T-helper 1 cell treated with Interleukin-12 subunit alpha and Interleukin-12 subunit beta and Interleukin-4 antibody, amounts not matched to agents 30 μg/mL and 1 μg/mL, for 36 hours (primary cell): ENCODE data around the gene PRKAR1A.
A peak's percentile ranks its signal among the peaks of the same experiment; 100 is the strongest.
"Not testable (repeated sequence)": the region's sequence is repeated elsewhere in the genome, so short reads cannot be mapped to it uniquely, and the experiment has no call there.

Experiments
- H3K27ac Mint-ChIP-seq: one replicate; pipeline ENCODE4 v1.8.0; 2021; ENCODE audit warnings: mild to moderate bottlenecking, mixed read lengths
- H3K27me3 Mint-ChIP-seq: one replicate; pipeline ENCODE4 v1.8.0; 2021; ENCODE audit warnings: low read depth, mixed read lengths
- H3K36me3 Mint-ChIP-seq: one replicate; pipeline ENCODE4 v1.8.0; 2021; ENCODE audit warnings: low read depth, mixed read lengths
- H3K4me1 Mint-ChIP-seq: one replicate; pipeline ENCODE4 v1.8.0; 2021; ENCODE audit warnings: low read depth, mixed read lengths
- H3K4me3 Mint-ChIP-seq: one replicate; pipeline ENCODE4 v1.8.0; 2021; ENCODE audit warnings: mild to moderate bottlenecking, moderate library complexity, mixed read lengths
- H3K9me3 Mint-ChIP-seq: one replicate; pipeline ENCODE4 v1.8.0; 2021; ENCODE audit warnings: mixed read lengths

Gene PRKAR1A

GRCh38 chr17:68498479-68499326, 13.5 kb upstream of the PRKAR1A start:
- peaks cover 26% of the 10 kb centered on the region for H3K4me1 Mint-ChIP-seq
- H3K4me3 Mint-ChIP-seq: peak overlapping the region; percentile 15
- no peaks in the 10 kb centered on the region for H3K9me3 Mint-ChIP-seq
- peaks cover 5% of the 10 kb centered on the region for H3K36me3 Mint-ChIP-seq
- H3K27me3 Mint-ChIP-seq: peaks cover 3% of the 10 kb centered on the region
- peak overlapping the region; percentile 87 for H3K27ac Mint-ChIP-seq

- peaks cover 26% of the 10 kb centered on the region for H3K4me1 Mint-ChIP-seq
- peaks cover 3% of the 10 kb centered on the region for H3K27me3 Mint-ChIP-seq
- peaks cover 5% of the 10 kb centered on the region for H3K36me3 Mint-ChIP-seq
- no peak overlapping the region for H3K27ac Mint-ChIP-seq
- no peak overlapping the region for H3K4me3 Mint-ChIP-seq
- H3K9me3 Mint-ChIP-seq: peaks cover 3% of the 10 kb centered on the region
Measured at GRCh38 chr17:68499587-68499986, 12.6 kb upstream of the PRKAR1A start.

DNA sequence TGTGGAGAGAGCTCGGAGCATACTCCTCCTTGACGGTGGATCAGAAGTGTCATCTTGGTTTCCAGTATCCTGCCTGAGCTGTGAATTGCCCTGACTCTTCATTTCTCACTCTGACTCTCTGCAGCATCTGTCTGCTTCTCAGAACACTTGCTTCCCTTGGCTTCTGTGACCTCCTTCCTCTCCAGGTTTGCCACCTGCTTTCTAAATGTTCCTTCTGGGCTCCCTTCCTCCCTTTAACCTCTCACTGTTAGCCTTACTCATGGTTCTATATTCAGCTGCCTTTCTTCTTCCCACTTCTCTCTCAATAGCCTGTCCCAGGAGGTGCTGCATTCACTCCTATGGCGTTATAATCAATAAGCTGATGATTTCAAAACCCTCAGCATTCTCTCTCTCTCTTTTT, 11.2 kb upstream of the PRKAR1A start:
- peaks cover 3% of the 10 kb centered on the region for H3K9me3 Mint-ChIP-seq
- peak overlapping the region; percentile 8 for H3K27ac Mint-ChIP-seq
- H3K27me3 Mint-ChIP-seq: peaks cover 3% of the 10 kb centered on the region
- peaks cover 5% of the 10 kb centered on the region for H3K36me3 Mint-ChIP-seq
- H3K4me1 Mint-ChIP-seq: peaks cover 26% of the 10 kb centered on the region
- no peak overlapping the region for H3K4me3 Mint-ChIP-seq

DNA sequence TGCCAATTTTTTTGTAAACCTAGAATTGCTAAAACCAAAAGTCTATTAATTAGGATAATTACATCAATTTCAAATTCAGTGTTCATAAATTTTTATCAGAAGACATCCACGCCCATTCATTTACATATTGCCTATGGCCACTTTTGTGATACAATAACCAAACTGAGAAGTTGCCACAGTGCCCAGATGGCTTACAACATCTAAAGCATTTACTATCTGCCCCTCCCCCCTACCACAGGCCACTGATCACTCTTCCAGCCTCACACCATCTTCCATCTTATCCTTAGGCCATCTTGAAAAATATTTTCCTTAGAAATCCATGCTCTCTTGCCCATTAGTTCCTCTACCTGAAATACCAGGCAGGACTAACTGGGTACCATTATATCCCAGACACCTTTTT, 6.3 kb upstream of the PRKAR1A start:
- Mint-ChIP-seq H3K27me3 (peaks cover 3% of the 10 kb centered on the region), H3K27ac (no peak overlapping the region), H3K36me3 (peaks cover 3% of the 10 kb centered on the region), H3K4me1 (peaks cover 35% of the 10 kb centered on the region), H3K4me3 (no peak overlapping the region), H3K9me3 (peaks cover 3% of the 10 kb centered on the region)

- Mint-ChIP-seq H3K4me3 (no peak overlapping the region), H3K27ac (no peak overlapping the region), H3K9me3 (peaks cover 3% of the 10 kb centered on the region), H3K4me1 (peaks cover 35% of the 10 kb centered on the region), H3K36me3 (no peaks in the 10 kb centered on the region), H3K27me3 (no peaks in the 10 kb centered on the region)
Measured at GRCh38 chr17:68507576-68507975, 4.7 kb upstream of the PRKAR1A start.

GRCh38 chr17:68509141-68510057, 2.8 kb upstream of the PRKAR1A start:
- peaks cover 5% of the 10 kb centered on the region for H3K36me3 Mint-ChIP-seq
- no peaks in the 10 kb centered on the region for H3K27me3 Mint-ChIP-seq
- H3K4me3 Mint-ChIP-seq: peak overlapping the region; percentile 45
- peaks cover 47% of the 10 kb centered on the region for H3K4me1 Mint-ChIP-seq
- peak overlapping the region; percentile 42 for H3K27ac Mint-ChIP-seq
- H3K9me3 Mint-ChIP-seq: peaks cover 1% of the 10 kb centered on the region

DNA sequence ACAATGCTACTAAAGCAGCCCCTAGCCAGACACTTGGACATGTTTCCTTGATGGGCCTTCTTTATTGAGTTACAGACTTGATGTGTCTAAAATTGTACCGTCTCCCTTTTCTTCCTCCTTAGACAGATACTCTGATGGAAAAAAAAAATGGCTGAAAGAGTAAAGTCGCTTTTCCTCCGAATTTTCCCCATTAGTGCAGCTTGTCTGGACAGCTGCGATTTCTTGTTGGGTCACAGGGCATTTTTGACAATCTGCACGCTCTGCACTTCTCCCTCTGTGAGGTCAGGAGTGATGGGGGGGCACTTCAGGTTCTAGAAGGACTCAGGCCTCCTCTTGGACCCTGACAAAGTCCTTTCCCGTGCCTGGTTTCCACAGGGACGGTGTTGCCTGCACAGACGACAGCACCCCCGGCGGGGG, 968 bp upstream of the PRKAR1A start:
- Mint-ChIP-seq H3K4me1 (peaks cover 59% of the 10 kb centered on the region), H3K36me3 (peaks cover 12% of the 10 kb centered on the region), H3K27ac (peak overlapping the region; percentile 70), H3K9me3 (no peaks in the 10 kb centered on the region), H3K27me3 (no peaks in the 10 kb centered on the region), H3K4me3 (peak overlapping the region; percentile 72)

GRCh38 chr17:68511671-68512246, 471 bp upstream of the PRKAR1A start:
- H3K27ac Mint-ChIP-seq: peak overlapping the region; percentile 100
- no peaks in the 10 kb centered on the region for H3K27me3 Mint-ChIP-seq
- peaks cover 15% of the 10 kb centered on the region for H3K36me3 Mint-ChIP-seq

DNA sequence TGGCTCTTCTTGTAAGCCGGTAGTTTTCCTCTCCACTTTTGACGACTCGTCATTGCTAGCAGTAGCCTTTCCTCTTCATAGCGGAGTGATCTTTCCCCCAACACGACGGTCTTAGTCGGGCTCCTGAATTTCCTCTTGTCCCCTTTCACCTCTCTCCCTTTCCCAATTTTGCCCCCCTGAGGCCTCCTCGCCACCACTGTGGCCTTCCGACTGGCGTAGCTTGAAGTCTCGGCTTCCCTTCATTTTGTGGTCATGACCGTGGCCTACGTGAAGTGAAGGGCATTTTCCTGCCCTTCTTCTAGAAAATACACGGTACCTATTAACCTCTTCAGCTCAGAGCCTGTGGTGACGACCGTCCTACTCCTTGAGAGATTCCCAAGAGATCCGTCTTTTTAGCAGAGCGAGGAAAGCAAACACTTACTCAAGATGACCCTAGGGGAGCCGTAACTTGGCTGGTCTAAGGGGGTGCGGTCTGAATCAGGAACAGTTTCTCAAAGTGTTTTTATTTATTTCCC, 787 bp downstream of the PRKAR1A start:
- H3K27ac Mint-ChIP-seq: peak overlapping the region; percentile 98
- H3K4me1 Mint-ChIP-seq: peaks cover 50% of the 10 kb centered on the region
- peaks cover 26% of the 10 kb centered on the region for H3K36me3 Mint-ChIP-seq

More at GRCh38 chr17:68511671-68512246, 471 bp upstream of the PRKAR1A start:
- Mint-ChIP-seq H3K9me3 (no peaks in the 10 kb centered on the region), H3K4me3 (peak overlapping the region; percentile 98), H3K4me1 (peaks cover 61% of the 10 kb centered on the region)

GRCh38 chr17:68513932-68514331, 1.7 kb downstream of the PRKAR1A start:
- peaks cover 46% of the 10 kb centered on the region for H3K4me1 Mint-ChIP-seq
- peak overlapping the region; percentile 97 for H3K4me3 Mint-ChIP-seq
- no peaks in the 10 kb centered on the region for H3K27me3 Mint-ChIP-seq
- H3K9me3 Mint-ChIP-seq: no peaks in the 10 kb centered on the region
- peaks cover 30% of the 10 kb centered on the region for H3K36me3 Mint-ChIP-seq
- H3K27ac Mint-ChIP-seq: peak overlapping the region; percentile 98

More for the DNA sequence above, 787 bp downstream of the PRKAR1A start:
- H3K27me3 Mint-ChIP-seq: no peaks in the 10 kb centered on the region
- no peaks in the 10 kb centered on the region for H3K9me3 Mint-ChIP-seq
- peak overlapping the region; percentile 97 for H3K4me3 Mint-ChIP-seq

DNA sequence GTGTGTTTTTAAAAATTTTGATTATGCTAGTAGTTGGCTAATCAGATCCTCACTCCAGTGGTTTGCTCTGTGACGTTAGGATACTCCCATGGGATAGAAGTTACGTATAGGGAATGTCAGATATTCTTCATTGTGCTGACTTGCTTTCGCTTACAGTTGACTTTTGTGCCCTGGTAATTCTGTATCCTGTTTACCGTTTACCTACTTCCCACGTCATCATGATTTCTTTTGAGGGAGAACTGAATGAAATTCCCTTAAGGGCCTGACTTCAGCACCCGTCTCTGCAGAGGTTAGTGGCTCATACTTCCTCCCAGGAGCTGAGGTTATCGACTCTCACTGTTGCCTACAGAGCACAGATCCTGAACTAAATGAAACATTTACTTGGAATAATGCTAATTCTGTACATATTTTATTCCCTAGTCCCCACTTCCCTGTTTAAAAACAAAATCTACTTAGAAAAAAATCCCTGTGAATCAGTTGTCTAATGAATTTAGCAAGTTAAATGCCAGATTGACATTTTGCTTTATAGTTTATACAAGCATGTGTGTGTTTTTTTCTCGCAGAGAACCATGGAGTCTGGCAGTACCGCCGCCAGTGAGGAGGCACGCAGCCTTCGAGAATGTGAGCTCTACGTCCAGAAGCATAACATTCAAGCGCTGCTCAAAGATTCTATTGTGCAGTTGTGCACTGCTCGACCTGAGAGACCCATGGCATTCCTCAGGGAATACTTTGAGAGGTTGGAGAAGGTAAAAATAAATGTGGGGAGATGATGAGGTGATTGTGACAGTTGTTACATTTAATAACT, 2.8 kb downstream of the PRKAR1A start:
- Mint-ChIP-seq H3K4me1 (peaks cover 46% of the 10 kb centered on the region), H3K9me3 (no peaks in the 10 kb centered on the region), H3K27me3 (no peaks in the 10 kb centered on the region), H3K4me3 (peak overlapping the region; percentile 97), H3K36me3 (peaks cover 37% of the 10 kb centered on the region), H3K27ac (peak overlapping the region; percentile 26)

DNA sequence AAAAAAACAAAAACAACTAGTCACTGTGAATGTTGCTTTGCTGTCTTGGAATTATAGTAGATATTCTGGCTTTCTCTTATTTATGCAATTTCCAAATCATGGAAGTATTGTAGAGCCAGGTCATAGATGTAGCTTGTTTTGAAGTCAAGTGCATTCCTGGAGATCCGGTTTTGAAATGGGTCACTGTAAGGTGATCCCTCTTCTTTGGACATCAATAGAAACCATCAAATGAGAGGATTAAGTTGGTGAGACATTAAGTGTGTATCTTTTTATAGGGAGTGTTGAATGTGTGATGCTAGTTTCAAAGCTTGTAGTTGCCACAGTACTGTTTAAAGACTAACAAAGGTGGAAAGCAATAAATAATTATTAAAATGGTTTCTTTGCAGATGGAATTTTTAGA, 4.5 kb downstream of the PRKAR1A start:
- Mint-ChIP-seq H3K4me3 (no peak overlapping the region), H3K4me1 (peaks cover 34% of the 10 kb centered on the region), H3K36me3 (peaks cover 40% of the 10 kb centered on the region), H3K27ac (no peak overlapping the region), H3K9me3 (no peaks in the 10 kb centered on the region), H3K27me3 (no peaks in the 10 kb centered on the region)

DNA sequence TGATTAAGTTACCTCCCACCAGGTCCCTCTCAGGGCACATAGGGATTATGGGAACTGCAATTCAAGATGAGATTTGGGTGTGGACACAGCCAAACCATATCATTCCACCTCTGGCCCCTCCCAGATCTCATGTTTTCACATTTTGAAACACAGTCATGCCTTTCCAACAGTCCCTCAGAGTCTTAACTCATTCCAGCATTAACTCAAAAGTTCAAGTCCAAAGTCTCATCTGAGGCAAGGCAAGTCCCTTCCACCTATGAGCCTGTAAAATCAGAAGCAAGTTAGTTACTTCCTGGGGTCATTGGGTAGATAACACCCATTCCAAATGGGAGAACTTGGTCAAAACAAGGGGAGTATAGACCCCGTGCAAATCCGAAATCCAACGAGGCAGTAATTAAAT, 5.4 kb downstream of the PRKAR1A start:
- Mint-ChIP-seq H3K36me3 (peaks cover 47% of the 10 kb centered on the region), H3K4me1 (peaks cover 32% of the 10 kb centered on the region)
- not testable (repeated sequence) for H3K27ac Mint-ChIP-seq, H3K4me3 Mint-ChIP-seq, H3K27me3 Mint-ChIP-seq, H3K9me3 Mint-ChIP-seq
